GM18517 (cell line): Measurements from ENCODE around the gene NEMP2.
"Not testable (repeated sequence)": the region's sequence is repeated elsewhere in the genome, so short reads cannot be mapped to it uniquely, and the experiment has no call there.

ENCODE experiments used
- ATAC-seq: cut with Tn5 transposase; IDR thresholded peaks from one replicate; pipeline ENCODE4 v1.9.1; 2021; ENCODE audit warnings: mild to moderate bottlenecking, moderate library complexity; ENCODE audit not compliant: unreplicated experiment

Gene NEMP2

GRCh38 chr2:190526105-190526750, 8.3 kb downstream of the NEMP2 start:
- ATAC-seq, result no peak

GRCh38 chr2:190524928-190525327, 9.6 kb downstream of the NEMP2 start:
- ATAC-seq, result no peak

DNA sequence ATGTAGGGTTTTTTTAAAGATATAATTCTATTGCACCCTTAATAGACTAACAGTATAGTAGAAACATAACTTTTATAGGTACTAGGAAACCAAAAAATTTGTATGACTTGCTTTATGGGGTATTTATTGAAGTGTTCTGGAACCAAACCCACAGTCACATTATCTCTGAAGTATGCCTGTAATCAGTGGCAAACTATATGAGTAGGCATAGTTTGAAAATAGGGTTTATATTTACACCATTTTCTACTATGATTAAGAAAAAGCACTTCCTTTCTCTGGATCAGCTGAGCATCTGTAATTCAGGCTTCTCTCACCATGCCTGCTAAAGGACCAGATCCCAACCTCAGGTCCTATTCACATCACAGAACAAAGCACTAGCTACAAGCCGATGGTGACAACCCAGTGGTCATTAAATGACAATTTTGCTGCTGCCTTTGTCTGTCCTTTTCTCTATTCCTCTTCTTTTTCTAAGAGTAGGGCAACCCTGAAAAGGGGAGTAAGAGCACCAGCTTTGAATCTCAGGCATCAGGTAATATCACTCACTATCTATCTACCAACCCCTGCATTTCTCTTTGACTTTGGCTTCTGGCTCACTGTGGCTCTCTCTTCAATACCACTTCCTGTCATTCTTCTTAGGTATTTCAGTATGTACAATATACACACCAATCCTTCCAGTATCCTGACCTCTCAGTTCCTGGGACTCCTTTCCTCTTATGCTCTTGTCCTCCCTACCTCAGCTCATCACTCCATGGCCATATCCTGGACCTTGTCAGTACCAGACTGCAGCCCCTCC, 14.4 kb downstream of the NEMP2 start:
- no peak for ATAC-seq

DNA sequence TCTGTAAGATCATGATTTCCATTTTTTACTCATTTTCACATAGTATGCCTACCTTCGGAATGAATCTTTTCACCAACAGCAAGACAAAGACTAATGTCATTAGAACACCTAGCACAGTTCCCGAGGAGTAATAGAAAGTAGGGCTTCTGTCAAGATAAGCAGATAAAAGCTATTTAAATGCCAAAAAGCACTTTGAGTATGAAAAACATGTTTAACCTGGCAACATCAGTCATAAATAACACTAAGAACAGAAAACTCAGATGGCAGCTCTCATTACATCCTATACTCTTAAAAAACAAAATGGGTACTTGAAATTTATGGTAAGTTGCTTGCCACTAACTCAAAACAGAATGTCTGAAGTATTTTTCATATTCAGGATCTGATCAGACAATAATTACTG, 17.1 kb downstream of the NEMP2 start:
- ATAC-seq, result no peak

DNA sequence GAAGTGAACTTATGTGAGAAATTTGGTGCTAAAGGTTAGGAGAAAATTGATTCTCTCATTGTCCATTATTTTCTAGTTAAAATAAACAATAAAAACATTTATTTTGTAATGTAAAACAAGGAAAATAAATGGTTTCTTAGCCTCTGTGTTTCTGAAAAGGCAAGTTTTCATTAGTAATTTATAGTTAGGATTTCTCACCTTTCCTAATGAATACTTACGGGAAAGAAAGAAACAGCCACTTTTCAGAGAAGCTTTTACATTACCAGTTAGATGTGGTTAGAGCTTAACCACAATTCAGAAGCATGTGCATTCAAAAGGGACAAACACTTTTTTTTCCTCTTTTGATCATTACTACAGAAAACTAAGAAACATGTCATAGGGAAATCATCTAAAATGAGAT, 18.8 kb downstream of the NEMP2 start:
- ATAC-seq, result no peak

- no peak for ATAC-seq
These were observed 19.8 kb downstream of the NEMP2 start for GRCh38 chr2:190514676-190515075.

DNA sequence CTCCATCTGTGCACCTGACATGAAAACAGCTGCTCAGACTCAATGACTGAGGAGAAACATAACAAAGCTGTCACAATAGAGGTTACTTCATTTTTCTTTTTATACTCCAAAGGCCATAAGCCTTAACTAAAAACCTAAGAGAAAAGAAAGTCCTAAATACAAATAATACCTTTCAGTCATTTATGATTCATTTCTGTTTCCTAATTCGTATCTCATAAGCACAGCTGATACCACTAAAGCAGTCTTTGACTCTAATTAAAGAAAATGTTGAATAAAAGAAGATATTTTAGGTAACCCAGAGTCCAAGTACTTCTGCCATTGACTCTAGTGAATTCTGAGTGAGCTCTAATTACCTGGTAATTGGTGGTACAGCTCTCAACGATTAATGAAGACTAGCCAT, 20.6 kb downstream of the NEMP2 start:
- no peak for ATAC-seq

DNA sequence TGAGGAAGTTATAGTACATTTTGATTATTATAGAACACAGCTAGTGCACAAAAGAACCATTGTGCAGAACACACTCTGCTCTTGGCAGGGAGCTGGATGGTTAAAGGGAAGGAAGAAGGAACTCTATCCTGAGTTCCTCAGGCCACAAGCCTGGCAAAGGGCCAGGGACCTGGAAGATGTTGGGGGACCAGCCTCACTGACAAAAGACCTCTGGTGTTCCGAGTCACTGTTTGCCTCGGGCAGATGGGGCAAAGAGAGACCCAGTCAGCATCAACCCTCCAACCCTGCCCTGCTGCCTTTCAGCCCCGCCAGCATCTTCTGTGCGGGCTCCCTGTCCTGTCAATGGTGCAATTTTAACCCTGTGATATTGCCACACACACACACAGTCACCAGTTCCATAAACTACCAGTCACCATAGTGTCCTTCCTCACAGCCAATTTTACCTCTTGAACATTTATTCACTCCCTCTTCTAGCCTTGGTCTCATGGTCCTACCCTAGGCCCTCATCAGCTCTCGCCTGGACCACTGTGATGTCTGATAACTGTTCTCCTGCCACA, 21.9 kb downstream of the NEMP2 start:
- no peak for ATAC-seq

GRCh38 chr2:190511104-190511503, 23.4 kb downstream of the NEMP2 start:
- no peak for ATAC-seq

DNA sequence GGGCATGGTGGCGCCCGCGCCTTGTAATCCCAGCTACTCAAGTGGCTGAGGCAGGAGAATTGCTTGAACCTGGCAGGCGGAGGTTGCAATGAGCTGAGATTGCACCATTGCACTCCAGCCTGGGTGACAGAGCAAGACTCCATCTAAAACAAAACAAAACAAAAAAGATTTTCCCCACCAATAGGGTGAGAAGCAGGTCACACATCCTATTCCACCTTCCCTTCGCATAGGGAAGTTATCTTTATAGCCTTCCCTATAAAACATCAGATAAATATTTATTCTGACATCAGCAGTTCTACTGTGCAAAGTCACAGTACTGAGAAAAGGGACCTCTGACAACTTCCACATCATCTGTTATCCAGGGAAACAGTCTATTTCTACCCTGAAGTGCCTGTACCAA, 24.6 kb downstream of the NEMP2 start:
- not testable (repeated sequence) for ATAC-seq

GRCh38 chr2:190507135-190507534, 27.4 kb downstream of the NEMP2 start:
- no peak for ATAC-seq

DNA sequence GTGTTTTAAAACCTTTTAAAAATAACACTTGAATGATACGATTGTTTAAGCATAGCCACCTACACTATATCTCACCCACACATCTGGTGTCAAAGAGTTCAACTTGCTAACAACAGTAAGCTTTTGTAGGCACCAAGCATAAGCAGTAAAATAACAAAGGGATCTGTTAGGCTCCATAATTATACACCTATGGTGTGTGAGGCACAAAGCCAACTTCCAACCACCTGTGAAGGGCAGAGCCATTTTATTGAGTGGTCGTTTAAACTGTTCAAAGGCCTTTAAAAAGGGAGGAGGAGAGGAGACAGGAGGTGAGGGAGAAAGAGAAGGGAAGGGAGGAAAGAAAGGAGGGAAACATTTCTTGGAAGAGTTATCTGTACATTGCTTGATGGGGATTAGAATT, 27.9 kb downstream of the NEMP2 start:
- no peak for ATAC-seq

- ATAC-seq, result no peak
These were observed 28.8 kb downstream of the NEMP2 start for GRCh38 chr2:190505696-190506095.

DNA sequence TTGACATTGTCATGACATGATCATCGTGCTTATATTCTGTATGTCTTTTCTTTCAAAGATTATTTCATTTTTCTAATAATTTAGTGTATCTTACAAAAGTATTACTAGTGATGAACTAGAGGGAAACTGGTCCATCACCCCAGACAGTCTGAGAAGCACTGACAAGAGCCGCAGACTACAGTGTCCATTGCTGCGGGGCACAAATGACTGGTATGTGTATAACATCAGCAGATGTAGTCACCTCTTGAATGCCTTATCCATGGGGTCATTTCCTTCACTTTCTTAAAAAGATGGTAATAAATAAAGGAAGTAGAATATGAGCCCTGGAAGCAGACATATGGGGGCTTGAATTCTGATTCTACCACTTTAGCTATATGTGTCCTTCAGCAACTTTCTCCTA, 29.6 kb downstream of the NEMP2 start:
- ATAC-seq, result no peak

GRCh38 chr2:190503088-190503487, 31.4 kb downstream of the NEMP2 start:
- ATAC-seq, result no peak

GRCh38 chr2:190501702-190502407, 32.7 kb downstream of the NEMP2 start:
- no peak for ATAC-seq

- no peak for ATAC-seq
These were observed 33.3 kb downstream of the NEMP2 start for GRCh38 chr2:190501231-190501630.

DNA sequence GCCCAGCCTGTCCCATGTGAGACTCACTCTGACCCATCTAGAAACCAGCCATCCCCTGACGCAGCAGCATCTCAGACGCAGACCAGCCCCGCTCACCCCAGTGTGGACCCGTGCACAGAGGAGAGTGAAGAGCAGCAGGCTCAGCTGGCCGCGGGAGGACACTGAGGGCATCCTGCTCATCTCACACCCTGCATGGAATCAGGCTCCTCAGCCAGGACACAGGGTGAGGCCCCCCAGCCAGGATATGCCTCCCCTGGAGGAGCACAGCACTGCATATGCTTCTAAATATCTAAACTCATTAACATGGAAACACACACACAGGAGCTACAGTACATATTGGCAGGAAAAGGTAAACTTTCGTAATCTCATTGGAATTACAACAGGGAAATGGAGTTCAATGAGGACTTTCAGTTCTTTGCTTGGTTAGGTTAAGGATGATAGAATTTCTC, 34.4 kb downstream of the NEMP2 start:
- ATAC-seq, result no peak

- ATAC-seq, result no peak
These were observed 35.2 kb downstream of the NEMP2 start for GRCh38 chr2:190499273-190499672.

GRCh38 chr2:190497428-190497827, 37.1 kb downstream of the NEMP2 start:
- no peak for ATAC-seq

DNA sequence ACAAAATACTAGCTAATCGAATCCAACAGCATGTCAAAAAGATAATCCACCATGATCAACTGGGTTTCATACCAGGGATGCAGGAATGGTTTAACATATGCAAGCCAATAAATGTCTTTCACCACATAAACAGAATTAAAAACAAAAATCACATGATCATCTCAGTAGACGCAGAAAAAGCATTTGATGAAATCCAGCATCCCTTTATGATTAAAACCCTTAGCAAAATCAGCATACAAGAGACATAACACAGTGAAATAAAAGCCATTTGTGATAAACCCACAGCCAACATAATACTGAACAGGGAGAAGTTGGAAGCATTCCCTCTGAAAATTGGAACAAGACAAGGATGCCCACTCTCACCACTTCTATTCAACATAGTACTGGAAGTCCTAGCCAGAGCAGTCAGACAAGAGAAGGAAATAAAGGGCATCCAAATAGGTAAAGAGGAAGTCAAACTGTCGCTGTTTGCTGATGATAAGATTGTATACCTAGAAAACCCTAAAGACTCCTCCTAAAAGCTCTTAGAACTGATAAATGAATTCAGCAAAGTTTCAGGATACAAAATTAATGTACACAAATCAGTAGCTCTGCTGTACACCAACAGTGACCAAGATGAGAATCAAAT, 39.8 kb downstream of the NEMP2 start:
- ATAC-seq, result not testable (repeated sequence)
